Gastroesophageal sphincter (tissue), 3 donors: ENCODE measurements around the gene SLC16A12.
A peak's percentile ranks its signal among the peaks of the same experiment; 100 is the strongest.

ENCODE experiments used
- POLR2A ChIP-seq, 2 donors: fragments of 450-650 bp; IDR thresholded peaks; one replicate each; pipeline ENCODE4 v1.6.1; 2017; ENCODE audit warnings: antibody characterized with exemption in 2 of 2, mild to moderate bottlenecking in 2 of 2, moderate library complexity in 1 of 2
- POLR2AphosphoS5 ChIP-seq: sonication (generic); formaldehyde crosslinking; IDR thresholded peaks from one replicate; pipeline ENCODE4 v1.6.1; 2017; ENCODE audit warnings: antibody characterized with exemption
- TF ChIP-seq, protein P1 (sequence below), 4 experiments: fragments of 200-600 bp in 2 of 4; fragments of 450-650 bp in 2 of 4; sonication (generic) in 1 of 4; IDR thresholded peaks; one replicate each; pipeline ENCODE4 v1.5.1; 2017 to 2019; ENCODE audit warnings: antibody characterized with exemption in 4 of 4, mild to moderate bottlenecking in 2 of 4, moderate library complexity in 2 of 4

DNA sequence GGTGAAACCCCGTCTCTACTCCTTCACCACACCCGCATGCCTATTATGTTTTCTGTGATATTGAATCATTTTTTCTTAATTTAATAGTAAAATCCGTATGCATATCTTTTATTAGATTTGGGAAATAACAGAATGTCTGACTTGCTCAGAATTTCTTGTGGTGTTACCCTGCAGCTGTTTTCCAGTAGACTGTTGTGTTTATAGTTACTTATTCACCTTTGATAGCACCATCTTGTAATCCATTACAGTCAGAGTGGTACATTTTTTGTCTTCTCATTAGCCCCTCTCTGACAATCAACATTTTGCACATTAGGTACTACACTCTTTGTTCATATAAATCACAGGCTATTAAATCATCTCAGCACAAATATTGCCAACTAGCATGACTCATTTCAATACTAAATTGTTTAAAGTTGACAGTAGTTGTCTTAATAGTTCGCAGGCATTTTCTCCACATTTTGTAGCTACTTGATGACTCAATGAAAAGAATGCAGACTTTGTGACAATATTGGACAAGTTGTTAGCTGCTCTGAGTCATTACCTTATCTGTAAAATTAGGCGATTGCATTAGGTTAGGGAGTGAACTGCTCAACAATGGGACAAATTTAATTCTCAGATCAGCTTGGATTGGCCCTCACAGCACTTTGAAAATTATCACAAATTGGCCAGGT is 17.8 kb upstream of the SLC16A12 start:
- TF ChIP-seq, protein P1, sequence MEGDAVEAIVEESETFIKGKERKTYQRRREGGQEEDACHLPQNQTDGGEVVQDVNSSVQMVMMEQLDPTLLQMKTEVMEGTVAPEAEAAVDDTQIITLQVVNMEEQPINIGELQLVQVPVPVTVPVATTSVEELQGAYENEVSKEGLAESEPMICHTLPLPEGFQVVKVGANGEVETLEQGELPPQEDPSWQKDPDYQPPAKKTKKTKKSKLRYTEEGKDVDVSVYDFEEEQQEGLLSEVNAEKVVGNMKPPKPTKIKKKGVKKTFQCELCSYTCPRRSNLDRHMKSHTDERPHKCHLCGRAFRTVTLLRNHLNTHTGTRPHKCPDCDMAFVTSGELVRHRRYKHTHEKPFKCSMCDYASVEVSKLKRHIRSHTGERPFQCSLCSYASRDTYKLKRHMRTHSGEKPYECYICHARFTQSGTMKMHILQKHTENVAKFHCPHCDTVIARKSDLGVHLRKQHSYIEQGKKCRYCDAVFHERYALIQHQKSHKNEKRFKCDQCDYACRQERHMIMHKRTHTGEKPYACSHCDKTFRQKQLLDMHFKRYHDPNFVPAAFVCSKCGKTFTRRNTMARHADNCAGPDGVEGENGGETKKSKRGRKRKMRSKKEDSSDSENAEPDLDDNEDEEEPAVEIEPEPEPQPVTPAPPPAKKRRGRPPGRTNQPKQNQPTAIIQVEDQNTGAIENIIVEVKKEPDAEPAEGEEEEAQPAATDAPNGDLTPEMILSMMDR (IDR thresholded peaks at IDR 0.05) = no peak
- TF ChIP-seq POLR2AphosphoS5 = peak; percentile 55
- TF ChIP-seq POLR2A (IDR thresholded peaks at IDR 0.05) = no peak
